22Rv1 (cell line): ENCODE measurements around the gene TNFRSF21.
"Not testable (repeated sequence)": the region's sequence is repeated elsewhere in the genome, so short reads cannot be mapped to it uniquely, and the experiment has no call there.

Experiments
- ZFX ChIP-seq: fragments of 450-650 bp; IDR thresholded peaks from 2 replicates; pipeline ENCODE4 v1.6.1; 2017; ENCODE audit warnings: antibody characterized with exemption, borderline replicate concordance
- TF ChIP-seq, protein P1 (sequence below): fragments of 450-650 bp; IDR thresholded peaks from 2 replicates; pipeline ENCODE4 v1.5.1; 2017; ENCODE audit warnings: mild to moderate bottlenecking

DNA sequence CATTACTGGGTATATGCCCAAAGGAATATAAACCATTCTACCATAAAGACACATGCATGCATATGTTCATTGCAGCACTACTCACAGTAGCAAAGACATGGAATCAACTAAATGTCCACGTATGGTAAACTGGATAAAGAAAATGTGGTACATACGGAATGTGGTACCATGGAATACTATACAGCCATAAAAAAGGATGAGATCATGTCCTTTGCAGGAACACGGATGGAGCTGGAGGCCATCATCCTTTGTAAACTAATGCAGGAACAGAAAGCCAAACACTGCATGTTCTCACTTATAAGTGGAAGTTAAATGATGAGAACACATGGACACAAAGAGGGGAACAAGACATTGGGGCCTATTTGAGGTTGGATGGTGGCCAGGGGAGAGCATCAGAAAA, 81.6 kb downstream of the TNFRSF21 start:
- TF ChIP-seq, protein P1, sequence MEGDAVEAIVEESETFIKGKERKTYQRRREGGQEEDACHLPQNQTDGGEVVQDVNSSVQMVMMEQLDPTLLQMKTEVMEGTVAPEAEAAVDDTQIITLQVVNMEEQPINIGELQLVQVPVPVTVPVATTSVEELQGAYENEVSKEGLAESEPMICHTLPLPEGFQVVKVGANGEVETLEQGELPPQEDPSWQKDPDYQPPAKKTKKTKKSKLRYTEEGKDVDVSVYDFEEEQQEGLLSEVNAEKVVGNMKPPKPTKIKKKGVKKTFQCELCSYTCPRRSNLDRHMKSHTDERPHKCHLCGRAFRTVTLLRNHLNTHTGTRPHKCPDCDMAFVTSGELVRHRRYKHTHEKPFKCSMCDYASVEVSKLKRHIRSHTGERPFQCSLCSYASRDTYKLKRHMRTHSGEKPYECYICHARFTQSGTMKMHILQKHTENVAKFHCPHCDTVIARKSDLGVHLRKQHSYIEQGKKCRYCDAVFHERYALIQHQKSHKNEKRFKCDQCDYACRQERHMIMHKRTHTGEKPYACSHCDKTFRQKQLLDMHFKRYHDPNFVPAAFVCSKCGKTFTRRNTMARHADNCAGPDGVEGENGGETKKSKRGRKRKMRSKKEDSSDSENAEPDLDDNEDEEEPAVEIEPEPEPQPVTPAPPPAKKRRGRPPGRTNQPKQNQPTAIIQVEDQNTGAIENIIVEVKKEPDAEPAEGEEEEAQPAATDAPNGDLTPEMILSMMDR: not testable (repeated sequence)
- not testable (repeated sequence) for TF ChIP-seq ZFX
